HG02642 (cell line): ENCODE data around the gene CEP55.

ENCODE experiments used
- ATAC-seq: cut with Tn5 transposase; IDR thresholded peaks from one replicate; pipeline ENCODE4 v1.9.1; 2021; ENCODE audit warnings: mild to moderate bottlenecking; ENCODE audit not compliant: unreplicated experiment, poor library complexity

CEP55 gene

GRCh38 chr10:93554760-93555432 is 58.5 kb downstream of the CEP55 start:
- peak; percentile 56 for ATAC-seq

GRCh38 chr10:93559490-93559889 is 63.1 kb downstream of the CEP55 start:
- no peak for ATAC-seq

DNA sequence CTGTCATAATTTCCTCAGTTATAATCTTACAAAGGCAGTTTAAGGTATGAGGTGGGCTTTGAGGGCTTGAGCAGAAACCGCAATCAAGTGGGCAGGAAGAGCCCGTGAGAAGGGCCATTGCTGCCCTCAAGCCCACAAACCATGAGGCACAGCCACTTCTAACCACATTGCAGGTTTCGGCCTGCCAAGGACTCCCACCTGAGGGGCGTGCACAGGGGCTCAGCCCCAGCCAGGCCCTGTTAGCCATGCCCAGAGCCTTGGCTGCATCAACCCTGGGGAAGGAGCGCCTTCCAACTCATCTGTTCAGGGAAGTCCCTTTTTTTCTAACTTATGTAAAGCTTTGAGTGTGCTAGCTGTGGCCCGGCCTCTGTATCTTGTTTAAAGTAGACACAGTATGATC is 64.1 kb downstream of the CEP55 start:
- ATAC-seq: no peak

GRCh38 chr10:93565446-93565845 is 69.0 kb downstream of the CEP55 start:
- no peak for ATAC-seq

DNA sequence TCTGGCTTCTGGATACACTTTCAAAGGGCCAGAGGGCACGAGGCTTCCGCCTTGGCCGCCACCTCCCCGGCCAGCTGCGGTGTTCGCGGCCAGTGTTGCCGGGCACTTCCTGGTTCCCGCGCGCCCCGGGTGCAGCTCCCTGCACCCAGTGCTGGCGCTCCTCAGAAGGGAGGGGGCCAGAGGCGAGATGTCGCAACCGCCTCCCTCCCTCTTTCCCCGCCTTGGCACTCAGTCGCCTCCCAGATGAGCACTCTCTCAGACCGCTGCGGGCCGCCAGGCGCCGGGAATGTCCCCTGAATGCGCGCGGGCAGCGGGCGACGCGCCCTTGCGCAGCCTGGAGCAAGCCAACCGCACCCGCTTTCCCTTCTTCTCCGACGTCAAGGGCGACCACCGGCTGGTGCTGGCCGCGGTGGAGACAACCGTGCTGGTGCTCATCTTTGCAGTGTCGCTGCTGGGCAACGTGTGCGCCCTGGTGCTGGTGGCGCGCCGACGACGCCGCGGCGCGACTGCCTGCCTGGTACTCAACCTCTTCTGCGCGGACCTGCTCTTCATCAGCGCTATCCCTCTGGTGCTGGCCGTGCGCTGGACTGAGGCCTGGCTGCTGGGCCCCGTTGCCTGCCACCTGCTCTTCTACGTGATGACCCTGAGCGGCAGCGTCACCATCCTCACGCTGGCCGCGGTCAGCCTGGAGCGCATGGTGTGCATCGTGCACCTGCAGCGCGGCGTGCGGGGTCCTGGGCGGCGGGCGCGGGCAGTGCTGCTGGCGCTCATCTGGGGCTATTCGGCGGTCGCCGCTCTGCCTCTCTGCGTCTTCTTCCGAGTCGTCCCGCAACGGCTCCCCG is 70.2 kb downstream of the CEP55 start, which contains the start of gene FFAR4:
FFAR4 (plus strand) TSS at position 231 of the 842 bp plus-strand sequence; CDS start at position 287, 56 bp downstream.
- ATAC-seq: no peak

DNA sequence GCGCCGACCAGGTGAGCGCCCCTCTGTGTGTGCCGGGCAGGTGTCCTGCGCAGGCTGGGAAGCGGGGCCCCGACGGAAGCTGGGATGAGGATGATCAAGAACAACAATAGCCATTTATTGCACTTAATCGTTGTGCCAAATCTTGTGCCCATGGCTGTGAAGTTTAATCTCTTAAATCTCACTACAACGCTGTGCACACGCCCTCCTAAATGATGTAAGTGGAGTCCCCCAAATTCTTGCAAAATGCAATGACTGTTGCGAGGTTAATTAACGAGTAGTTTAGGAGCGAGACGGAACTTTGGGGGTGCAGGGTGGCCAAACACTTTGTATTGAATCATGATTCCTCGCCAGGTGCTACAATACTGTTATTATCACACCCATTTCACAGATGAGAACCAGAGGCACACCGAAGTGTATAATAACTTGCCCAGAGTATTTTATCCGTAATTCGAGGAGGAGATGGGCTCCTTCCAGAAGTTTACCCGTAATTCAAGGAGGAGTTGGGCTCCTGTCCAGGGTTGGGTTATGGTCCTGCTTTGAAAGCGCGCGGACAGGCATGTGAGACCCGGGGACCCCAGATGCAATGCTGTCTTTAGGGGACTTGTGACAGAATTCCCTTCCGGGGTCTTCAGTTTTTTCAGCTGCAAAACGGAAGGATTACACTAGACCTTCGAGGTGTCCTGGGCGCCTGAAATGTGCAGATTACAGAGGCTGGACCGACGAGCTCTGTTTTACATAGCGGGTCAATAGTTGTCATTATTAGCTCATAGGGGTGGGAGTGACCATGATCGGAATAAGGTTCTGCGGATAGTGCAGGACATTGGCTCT is 71.1 kb downstream of the CEP55 start:
- no peak for ATAC-seq

DNA sequence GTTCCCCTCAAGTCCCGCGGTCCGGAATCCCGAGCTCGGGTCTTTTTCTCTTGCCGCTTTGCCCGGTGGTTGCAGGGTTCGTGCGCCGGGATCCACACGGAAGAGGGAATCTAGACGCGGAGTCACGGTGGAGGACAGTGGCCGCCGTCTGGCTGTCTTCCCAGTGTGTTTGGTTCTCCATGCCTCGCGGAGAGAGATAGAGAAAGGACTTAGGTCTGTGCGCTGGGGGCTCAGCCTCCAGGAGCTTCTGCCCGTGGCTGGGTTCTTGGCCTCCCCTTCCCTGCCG is 71.6 kb downstream of the CEP55 start:
- ATAC-seq: no peak

DNA sequence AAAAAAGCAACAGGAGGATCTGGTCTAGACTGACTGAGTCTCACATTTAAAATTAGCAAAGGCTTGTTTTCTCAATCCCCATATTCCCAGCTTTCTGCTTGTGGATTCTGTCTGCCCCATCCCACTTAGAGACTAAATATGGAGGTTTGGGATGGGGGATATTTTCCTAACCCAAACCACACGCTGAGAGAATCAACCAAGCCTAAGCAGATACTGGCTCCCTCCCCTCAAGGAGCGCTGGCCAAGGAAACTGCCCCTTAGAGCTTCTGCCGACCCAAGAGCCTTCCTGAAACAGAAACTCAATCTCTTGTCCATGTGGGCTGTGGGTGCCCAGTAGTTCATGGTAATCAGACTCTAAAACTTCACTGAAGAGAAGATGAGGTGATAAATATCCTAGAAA is 74.0 kb downstream of the CEP55 start:
- no peak for ATAC-seq

GRCh38 chr10:93572606-93573005 is 76.2 kb downstream of the CEP55 start:
- no peak for ATAC-seq

DNA sequence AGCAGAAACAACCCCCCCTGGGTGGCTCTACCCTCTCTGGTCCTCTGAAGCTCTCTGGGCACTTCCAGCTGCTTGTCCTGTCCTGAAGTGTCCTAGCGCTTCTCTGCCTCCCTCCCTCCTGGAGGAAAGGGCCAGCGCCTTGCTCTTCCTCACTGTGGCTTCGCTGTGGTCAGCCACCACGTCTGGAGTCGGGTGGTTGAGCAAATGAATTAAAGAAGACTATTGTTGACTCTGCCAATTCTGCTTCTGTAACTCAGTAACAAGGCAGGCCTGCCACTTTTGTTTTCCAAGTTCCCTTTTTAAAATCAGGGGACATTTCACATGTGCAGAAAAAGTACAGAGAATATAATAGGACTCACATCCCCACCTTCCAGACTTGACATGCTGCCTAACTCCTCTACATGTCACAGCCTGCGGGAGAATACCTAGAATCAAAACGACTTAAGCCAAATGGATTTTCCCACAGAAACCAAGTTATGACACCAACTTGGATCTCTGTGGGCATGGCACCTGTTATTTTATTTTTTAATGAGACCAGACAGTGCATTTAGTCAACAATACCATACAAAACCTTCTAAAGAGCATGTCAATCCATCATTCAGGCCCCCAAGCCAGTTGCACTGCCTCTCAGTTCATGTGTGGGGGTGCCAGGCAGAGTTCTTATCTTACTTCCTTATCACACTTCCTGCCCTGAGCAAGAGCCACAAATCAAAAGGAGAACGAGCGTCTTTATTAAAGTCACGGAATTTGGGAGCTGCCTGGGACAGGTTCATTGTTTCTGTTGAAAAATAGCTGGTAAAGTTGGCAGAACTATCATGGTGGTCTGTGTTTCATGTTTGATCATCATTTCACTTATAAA is 76.9 kb downstream of the CEP55 start:
- no peak for ATAC-seq

DNA sequence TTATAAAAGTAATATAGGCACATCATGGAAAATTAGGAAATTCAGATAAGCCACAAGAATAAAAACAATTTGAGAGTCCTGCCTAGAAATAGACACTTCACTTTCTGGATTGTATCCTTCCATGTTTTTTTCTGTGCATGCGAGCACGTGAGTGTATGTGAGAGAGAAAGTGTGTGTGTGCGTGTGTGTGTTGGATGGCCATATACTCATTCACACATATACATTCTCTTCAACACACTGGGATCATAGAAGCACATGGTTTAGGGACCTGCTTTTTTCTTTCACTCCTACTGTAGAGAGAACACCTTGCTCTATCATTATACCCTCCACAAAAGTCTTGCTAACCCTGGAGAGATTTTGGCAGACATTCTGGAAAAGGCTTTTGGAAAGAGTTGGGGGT is 77.5 kb downstream of the CEP55 start:
- no peak for ATAC-seq

DNA sequence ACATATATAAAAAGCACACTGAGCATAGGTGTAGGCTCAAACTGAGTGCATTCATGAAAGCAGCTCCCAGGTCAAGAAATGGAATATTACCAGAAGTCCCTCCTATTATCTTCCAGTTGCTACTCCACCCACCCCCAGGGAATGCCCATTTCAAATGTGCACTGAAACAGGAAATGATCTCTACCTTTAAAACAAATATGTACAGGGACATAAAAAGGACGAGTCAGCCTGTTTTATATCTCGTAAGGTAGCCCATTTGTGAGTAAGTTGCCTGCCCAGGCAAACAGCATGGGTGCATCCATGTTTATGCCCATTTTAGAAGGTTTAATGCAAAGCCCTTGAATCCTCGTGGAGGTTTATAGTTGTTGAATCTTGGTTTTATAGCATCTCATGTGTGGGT is 80.5 kb downstream of the CEP55 start:
- ATAC-seq: no peak

- ATAC-seq: no peak
Observed at GRCh38 chr10:93577565-93577964, 81.2 kb downstream of the CEP55 start.
